GM23248 (cell line): ENCODE measurements around the gene ACAA2. TPM values are rescaled to one million over a fixed set of nuclear protein-coding genes. Genes with fewer than 3 reads are reported as not detected.

Experiments used
- DNase-seq: peaks from one replicate; pipeline ENCODE4 v3.0.0-alpha.2; 2015
- H2AFZ ChIP-seq: fragments of 200-600 bp; sonication (generic); 2 replicates; pipeline ENCODE4 v1.6.1; 2016; ENCODE audit warnings: antibody characterized with exemption
- H3F3A ChIP-seq: fragments of 200-600 bp; sonication (generic); 2 replicates; pipeline ENCODE4 v1.6.1; 2016; ENCODE audit warnings: mild to moderate bottlenecking, antibody characterized with exemption, mixed run types; ENCODE audit not compliant: insufficient read depth
- H3K27ac ChIP-seq: fragments of 200-600 bp; sonication (generic); 2 replicates; pipeline ENCODE4 v1.5.1; 2016; ENCODE audit warnings: mild to moderate bottlenecking
- H3K27me3 ChIP-seq: fragments of 200-600 bp; sonication (generic); replicated peaks from 2 replicates; pipeline ENCODE4 v1.6.1; 2016; ENCODE audit warnings: mild to moderate bottlenecking; ENCODE audit not compliant: insufficient read depth
- H3K36me3 ChIP-seq: fragments of 200-600 bp; sonication (generic); 2 replicates; pipeline ENCODE4 v1.6.1; 2016; ENCODE audit warnings: low read depth, mild to moderate bottlenecking
- H3K4me1 ChIP-seq: fragments of 200-600 bp; sonication (generic); 2 replicates; pipeline ENCODE4 v1.6.1; 2016; ENCODE audit warnings: mild to moderate bottlenecking; ENCODE audit not compliant: insufficient read depth
- H3K4me2 ChIP-seq: fragments of 200-600 bp; sonication (generic); one replicate; pipeline ENCODE4 v1.6.1; 2016; ENCODE audit warnings: mild to moderate bottlenecking; ENCODE audit not compliant: unreplicated experiment
- H3K4me3 ChIP-seq: fragments of 200-600 bp; sonication (generic); 2 replicates; pipeline ENCODE4 v1.5.1; 2016; ENCODE audit warnings: mild to moderate bottlenecking
- H3K79me2 ChIP-seq: fragments of 200-600 bp; sonication (generic); 2 replicates; pipeline ENCODE4 v1.6.1; 2016; ENCODE audit warnings: mild to moderate bottlenecking; ENCODE audit not compliant: insufficient read depth
- H3K9ac ChIP-seq: fragments of 200-600 bp; sonication (generic); 2 replicates; pipeline ENCODE4 v1.6.1; 2016; ENCODE audit warnings: mild to moderate bottlenecking
- H3K9me2 ChIP-seq: fragments of 200-600 bp; sonication (generic); 2 replicates; pipeline ENCODE4 v1.6.1; 2016; ENCODE audit warnings: mixed run types, mild to moderate bottlenecking, moderate library complexity; ENCODE audit not compliant: insufficient read depth
- H3K9me3 ChIP-seq: fragments of 200-600 bp; sonication (generic); one replicate; pipeline ENCODE4 v1.6.1; 2017; ENCODE audit warnings: low read depth
- H4K20me1 ChIP-seq: fragments of 200-600 bp; sonication (generic); 2 replicates; pipeline ENCODE4 v1.6.0; 2016; ENCODE audit not compliant: insufficient read depth
- EZH2 ChIP-seq: fragments of 200-600 bp; sonication (generic); IDR thresholded peaks from 2 replicates; pipeline ENCODE4 v1.6.1; 2018; ENCODE audit warnings: antibody characterized with exemption, mild to moderate bottlenecking; ENCODE audit not compliant: insufficient read depth, poor library complexity, severe bottlenecking
- EZH2phosphoT487 ChIP-seq: fragments of 200-600 bp; sonication (generic); IDR thresholded peaks from 2 replicates; pipeline ENCODE4 v1.6.1; 2018; ENCODE audit warnings: antibody characterized with exemption, moderate library complexity, mild to moderate bottlenecking, low read depth; ENCODE audit not compliant: insufficient read depth
- WGBS, 2 experiments: methylation state at CpG; one replicate each; pipeline ENCODE4 v1.1.6; 2015 to 2017; ENCODE audit warnings: low lambda C conversion rate in 2 of 2, low coverage in 1 of 2; ENCODE audit errors: missing lambda C conversion rate in 2 of 2; 5-methylcytosine and 5-hydroxymethylcytosine counted together
- in situ Hi-C: fragments of 300-500 bp; cut with MboI; formaldehyde crosslinking; loops from 2 replicates; pipeline ENCODE4 v1.15.0; 2020
- polyA plus RNA-seq: library from polyadenylated mRNA; unstranded; fragments of >200 nt; fragmentation: Nextera tagmentation; extraction: Ambion mirVana; gene quantifications from 2 replicates; pipeline ENCODE4 v1.2.1, GENCODE V29; 2016
- total RNA-seq: library from RNA; depleted of rRNA; stranded (reverse); fragments of >200 nt; shearing (Covaris generic); gene quantifications from 2 replicates; pipeline ENCODE4 v1.2.3, GENCODE V29; 2014

The ACAA2 gene
- total and polyA plus RNA-seq, 2 experiments from 2014 or later = 55.6 to 94.8 TPM

DNA sequence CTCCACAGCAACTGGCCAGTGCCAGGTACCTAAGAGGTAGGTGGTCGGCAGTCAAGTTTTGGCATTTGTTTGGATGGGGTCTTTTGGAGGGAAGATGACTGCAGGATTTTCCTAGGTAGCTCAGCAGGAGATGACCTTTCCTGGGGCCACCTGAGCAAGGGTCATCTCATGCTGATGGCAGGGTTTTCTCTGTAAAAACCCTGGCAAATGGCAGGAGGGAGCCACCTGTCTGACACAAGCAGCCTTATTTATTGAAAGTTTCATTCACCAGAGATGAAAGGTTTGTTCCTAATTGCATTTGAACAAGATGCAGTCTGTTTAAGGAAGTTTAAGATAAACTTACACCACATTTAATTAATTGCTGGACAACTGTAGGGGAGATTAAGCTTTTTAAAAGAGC is 31.6 kb upstream of the ACAA2 start:
- H3K79me2 ChIP-seq = no peaks in the 10 kb centered on the region
- in situ Hi-C loops = no loop called here

DNA sequence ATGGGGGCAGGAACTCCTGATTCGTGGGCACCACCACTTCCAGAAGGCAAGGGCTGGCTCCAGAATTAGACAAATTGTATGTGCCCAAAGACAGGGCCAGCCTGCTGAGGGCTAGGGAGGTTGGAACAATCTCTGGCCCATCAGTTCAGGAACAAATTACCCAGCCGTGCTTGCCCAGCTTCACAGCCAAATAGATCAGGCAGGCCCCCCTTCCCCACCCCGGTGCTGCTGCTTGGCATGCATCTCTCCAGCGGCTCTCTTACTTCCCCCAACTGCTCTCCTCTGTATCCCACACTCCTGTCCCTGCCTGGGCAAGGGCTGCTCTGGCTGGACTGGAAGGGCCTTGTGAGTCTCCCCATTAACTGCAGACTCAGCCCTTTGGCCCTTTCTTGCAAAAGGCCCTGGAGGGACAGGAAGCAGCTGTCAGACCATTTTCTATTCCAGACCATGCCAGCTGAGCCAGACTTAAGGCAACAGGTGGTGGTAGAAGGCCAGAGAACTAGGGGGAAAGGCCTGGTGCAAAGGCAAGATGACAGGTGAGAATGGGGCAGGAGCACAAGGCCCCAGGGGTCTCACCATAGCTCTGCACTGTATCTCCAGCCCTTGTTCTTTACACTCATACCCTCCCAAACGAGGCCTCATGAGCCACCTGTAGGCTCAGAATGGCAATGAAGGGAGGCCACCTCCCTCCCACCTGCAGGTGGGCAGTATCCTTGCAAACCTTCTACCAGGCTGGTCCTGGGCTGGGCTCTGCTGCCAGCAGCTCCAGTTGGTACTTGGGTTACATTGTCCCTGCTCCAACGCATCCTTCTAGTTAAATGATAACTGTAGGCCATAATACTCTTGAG is 30.7 kb upstream of the ACAA2 start:
- no peak overlapping the region for H3K27ac ChIP-seq
- H3K9me2 ChIP-seq = no peaks in the 10 kb centered on the region
- H3K9ac ChIP-seq = no peak overlapping the region
- no peak overlapping the region for H2AFZ ChIP-seq
- no peak overlapping the region for H3K4me3 ChIP-seq
- no peaks in the 10 kb centered on the region; the same call in 1 of the 2 replicates for H3K27me3 ChIP-seq
- H3F3A ChIP-seq = no peaks in the 10 kb centered on the region
- 33 to 35% methylated on average over 6 of the region's 6 CpGs for WGBS, 2 experiments
- DNase-seq = no peak
- TF ChIP-seq EZH2phosphoT487 = no peak
- TF ChIP-seq EZH2 = no peak
- H3K9me3 ChIP-seq = no peaks in the 10 kb centered on the region
- H3K79me2 ChIP-seq = no peaks in the 10 kb centered on the region
- in situ Hi-C loops = no loop called here
- peaks cover 11% of the 10 kb centered on the region for H3K4me1 ChIP-seq
- H3K36me3 ChIP-seq = no peaks in the 10 kb centered on the region
- no peaks in the 10 kb centered on the region for H4K20me1 ChIP-seq
- no peak overlapping the region for H3K4me2 ChIP-seq

More for the DNA sequence above, 31.6 kb upstream of the ACAA2 start:
- no peaks in the 10 kb centered on the region for H3K36me3 ChIP-seq
- 0 out of 2 replicates have a peak, but pooled peaks cover 4% of the 10 kb centered on the region for H3F3A ChIP-seq
- H3K9me3 ChIP-seq = no peaks in the 10 kb centered on the region
- TF ChIP-seq EZH2phosphoT487 = no peak
- TF ChIP-seq EZH2 = no peak
- WGBS, 2 experiments = 75 to 77% methylated on average over 1 of the region's 1 CpG
- no peaks in the 10 kb centered on the region for H4K20me1 ChIP-seq
- H3K27me3 ChIP-seq = no peaks in the 10 kb centered on the region; the same call in 1 of the 2 replicates
- peaks cover 17% of the 10 kb centered on the region for H3K4me1 ChIP-seq
- no peak overlapping the region for H2AFZ ChIP-seq
- no peak for DNase-seq
- no peak overlapping the region for H3K9ac ChIP-seq
- no peak overlapping the region for H3K27ac ChIP-seq
- H3K4me3 ChIP-seq = no peak overlapping the region
- H3K9me2 ChIP-seq = no peaks in the 10 kb centered on the region
- no peak overlapping the region for H3K4me2 ChIP-seq

DNA sequence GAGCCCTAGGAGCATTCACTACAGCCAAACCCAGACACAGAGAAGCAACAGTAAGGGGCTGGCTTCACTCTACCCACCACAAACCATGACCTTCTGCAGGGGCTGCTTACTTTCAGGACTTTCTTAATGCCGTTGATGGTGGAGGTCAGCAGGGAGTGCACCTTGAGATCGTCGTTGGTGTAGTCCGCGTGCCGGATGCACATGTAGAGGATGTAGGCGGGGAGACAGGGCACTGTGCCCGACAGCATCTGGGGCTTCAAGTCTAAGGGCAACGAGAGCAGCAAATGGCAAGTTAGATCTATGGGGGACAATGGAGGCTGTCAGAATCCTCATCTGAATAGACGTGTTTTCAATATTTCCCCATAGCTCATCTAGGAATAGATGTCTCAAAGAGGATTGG is 29.8 kb upstream of the ACAA2 start:
- H3K9me2 ChIP-seq = no peaks in the 10 kb centered on the region
- no peaks in the 10 kb centered on the region for H4K20me1 ChIP-seq
- peaks cover 11% of the 10 kb centered on the region for H3K4me1 ChIP-seq
- in situ Hi-C loops = no loop called here
- no peaks in the 10 kb centered on the region; the same call in 1 of the 2 replicates for H3K27me3 ChIP-seq
- H3K36me3 ChIP-seq = no peaks in the 10 kb centered on the region
- no peak overlapping the region for H3K27ac ChIP-seq
- no peak overlapping the region for H2AFZ ChIP-seq
- no peaks in the 10 kb centered on the region for H3K9me3 ChIP-seq
- no peak overlapping the region for H3K4me3 ChIP-seq
- no peak overlapping the region for H3K9ac ChIP-seq
- TF ChIP-seq EZH2 (no peak), EZH2phosphoT487 (no peak)
- DNase-seq = no peak
- no peaks in the 10 kb centered on the region for H3K79me2 ChIP-seq
- no peak overlapping the region for H3K4me2 ChIP-seq
- H3F3A ChIP-seq = no peaks in the 10 kb centered on the region
- WGBS, 2 experiments = 82 to 86% methylated on average over 10 of the region's 10 CpGs

DNA sequence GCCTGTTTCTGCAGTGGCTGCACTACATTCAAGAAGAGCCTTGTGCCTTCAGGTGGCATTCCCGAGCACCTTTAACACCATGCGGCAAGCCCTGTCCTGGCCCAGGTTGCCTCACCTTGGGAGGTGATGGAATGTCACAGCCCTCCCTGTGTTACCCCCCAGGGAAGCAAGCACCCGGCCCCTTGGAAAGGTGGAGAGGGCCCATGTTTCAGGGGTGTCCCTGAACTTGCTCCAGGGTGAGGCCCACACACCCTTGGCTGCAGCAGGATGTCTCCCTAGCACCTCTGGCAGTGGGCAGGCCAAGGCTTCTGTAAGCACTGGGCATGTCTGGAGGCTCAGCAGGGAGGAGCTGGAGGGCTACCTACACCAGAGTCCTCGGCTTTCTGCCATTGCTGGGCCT is 29.3 kb upstream of the ACAA2 start:
- TF ChIP-seq EZH2 (no peak), EZH2phosphoT487 (no peak)

More for the DNA sequence above, 29.3 kb upstream of the ACAA2 start:
- 61 to 75% methylated on average over 4 of the region's 4 CpGs for WGBS, 2 experiments
- Histone ChIP-seq H3K9ac (no peak overlapping the region), H3K9me2 (no peaks in the 10 kb centered on the region), H3K36me3 (no peaks in the 10 kb centered on the region), H3K4me3 (no peak overlapping the region), H3K79me2 (no peaks in the 10 kb centered on the region), H4K20me1 (no peaks in the 10 kb centered on the region), H3K9me3 (no peaks in the 10 kb centered on the region), H3K4me1 (peaks cover 11% of the 10 kb centered on the region), H3K27ac (no peak overlapping the region), H3F3A (no peaks in the 10 kb centered on the region), H3K27me3 (no peaks in the 10 kb centered on the region; the same call in 1 of the 2 replicates), H3K4me2 (no peak overlapping the region), H2AFZ (no peak overlapping the region)
- DNase-seq = no peak
- in situ Hi-C loops = no loop called here
